K562 (cell line): Measurements from ENCODE around the gene VPS33B. TPM values are rescaled to one million over a fixed set of nuclear protein-coding genes. Genes with fewer than 3 reads are reported as not detected.

Source experiments
- CTBP1 ChIP-seq: fragments of 450-650 bp; IDR thresholded peaks from 2 replicates; pipeline ENCODE4 v1.6.1; 2016; ENCODE audit warnings: borderline replicate concordance
- ETV6 ChIP-seq, 3 experiments: fragments of 150-350 bp in 1 of 3; sonication (generic) in 1 of 3; formaldehyde crosslinking in 1 of 3; IDR thresholded peaks; 2 replicates each; pipeline versions ENCODE4 v1.6.1 to v1.8.0; 2014 to 2022; ENCODE audit warnings: borderline replicate concordance in 2 of 3, low read depth in 2 of 3, antibody characterized with exemption in 1 of 3, low read length in 1 of 3, mild to moderate bottlenecking in 1 of 3, missing genetic modification reagents in 1 of 3
- GATA2 ChIP-seq: sonication (generic); formaldehyde crosslinking; IDR thresholded peaks from 2 replicates; pipeline ENCODE4 v1.4.0; 2020; ENCODE audit warnings: mild to moderate bottlenecking, missing genetic modification reagents
- HBP1 ChIP-seq: fragments of 450-650 bp; formaldehyde crosslinking; IDR thresholded peaks from 2 replicates; pipeline ENCODE4 v1.4.0; 2022; ENCODE audit warnings: missing genetic modification characterization
- HDAC1 ChIP-seq, 2 experiments: fragments of 450-650 bp; IDR thresholded peaks; 2 replicates each; pipeline ENCODE4 v1.6.1; 2016 to 2017; ENCODE audit warnings: inconsistent platforms in 1 of 2, mild to moderate bottlenecking in 1 of 2, moderate library complexity in 1 of 2
- HLTF ChIP-seq: fragments of 450-650 bp; IDR thresholded peaks from 2 replicates; pipeline ENCODE4 v1.6.1; 2016
- NBN ChIP-seq: fragments of 450-650 bp; IDR thresholded peaks from 2 replicates; pipeline ENCODE4 v1.6.1; 2016; ENCODE audit warnings: low read depth, mild to moderate bottlenecking
- SIRT6 ChIP-seq: IDR thresholded peaks from one replicate; pipeline ENCODE4 v1.6.1; 2012; ENCODE audit warnings: low read depth, mild to moderate bottlenecking, control low read depth, inconsistent platforms, low read length, moderate library complexity
- SMARCA4 ChIP-seq: fragments of 450-650 bp; IDR thresholded peaks from 2 replicates; pipeline ENCODE4 v1.6.1; 2016
- SMARCE1 ChIP-seq: fragments of 450-650 bp; IDR thresholded peaks from 2 replicates; pipeline ENCODE4 v1.7.1; 2016; ENCODE audit warnings: mild to moderate bottlenecking
- ZNF512 ChIP-seq: IDR thresholded peaks from 2 replicates; pipeline ENCODE4 v1.6.1; 2016; ENCODE audit warnings: missing genetic modification characterization, missing compliant biosample characterization
- polyA plus RNA-seq, 8 experiments: library from polyadenylated mRNA; depleted of rRNA in 4 of 8; stranded (reverse) in 5 of 8; unstranded in 3 of 8; fragments of >200 nt; fragmentation: Nextera tagmentation in 2 of 8; fragmentation: Illumina TruSeq in 1 of 8; extraction: Ambion mirVana in 2 of 8; extraction: Trizol in 1 of 8; gene quantifications; 2 replicates each; pipeline versions ENCODE4 v1.2.1 to v1.2.3, GENCODE V29; 2011 to 2014; ENCODE audit warnings: inconsistent platforms in 1 of 8, missing spikeins in 1 of 8
- total RNA-seq, 7 experiments: library from RNA; depleted of rRNA in 6 of 7; stranded (reverse); fragments of >200 nt in 6 of 7; fragmentation: Illumina TruSeq in 2 of 7; extraction: Trizol in 2 of 7; gene quantifications; 2 replicates each; pipeline versions ENCODE4 v1.2.1 to v1.2.3, GENCODE V29; 2011 to 2021; ENCODE audit warnings: low replicate concordance in 1 of 7

Gene VPS33B
- total and polyA plus RNA-seq, 9 of the 15 experiments (the other 6 are each of a cell fraction or from before 2014, with no cell fraction given) = 9.4 to 25.5 (median 14.8) TPM

- TF ChIP-seq HBP1 (CRISPR knock-in tag) (0 out of 2 replicates have a peak, but pooled peaks have one; percentile 75), HDAC1 (IDR thresholded peaks at IDR 0.05) (peak in 1 of 2 experiments; percentile 80; a peak in 2 of 4 replicates), SMARCA4 (peak; percentile 79; the same call in 1 of the 2 replicates), SMARCE1 (peak; percentile 91), CTBP1 (peak; percentile 40; the same call in 1 of the 2 replicates), SIRT6 (no peak), HLTF (0 out of 2 replicates have a peak, but pooled peaks have one; percentile 73), NBN (peak; percentile 88; the same call in 1 of the 2 replicates), ZNF512 (tag) (peak; percentile 90), GATA2 (CRISPR knock-in tag) (peak; percentile 79), ETV6 (IDR thresholded peaks at IDR 0.05; ENCODE audit: borderline replicate concordance in 1 of 2, low read depth in 2 of 2, low read length in 1 of 2) (peak; percentile 96 to 97), ETV6 (CRISPR knock-in tag; IDR thresholded peaks at IDR 0.05; ENCODE audit: borderline replicate concordance) (no peak)
These were observed 25.3 kb upstream of the VPS33B start (continued) for GRCh38 chr15:91047545-91048199.
